ENCODE results near the gene ATP2C2. TPM values are rescaled to one million over a fixed set of nuclear protein-coding genes. Genes with fewer than 3 reads are reported as not detected.

Gene ATP2C2
- total RNA-seq, 1 experiment from 2014 or later = not detected

- no peak overlapping the region for H3K4me3 Mint-ChIP-seq (ENCODE audit: unreplicated experiment)
- POLR2A ChIA-PET = interaction anchor here (1.0 kb wide), 1 partner anchor 9 kb away, joined by 4 read pairs; the partner anchor contains the start of gene ATP2C2
- peaks cover 39% of the 10 kb centered on the region for H3K27me3 Mint-ChIP-seq (ENCODE audit: insufficient read depth, unreplicated experiment)
- DNase-seq (ENCODE audit: unreplicated experiment) = no peak
- H3K9me3 Mint-ChIP-seq (ENCODE audit: unreplicated experiment) = no peaks in the 10 kb centered on the region
- H3K4me1 Mint-ChIP-seq (ENCODE audit: insufficient read depth, unreplicated experiment) = no peaks in the 10 kb centered on the region
- TF ChIP-seq CTCF (IDR thresholded peaks at IDR 0.05; ENCODE audit: unreplicated experiment) = no peak
- CTCF ChIA-PET = interaction anchor here (0.6 to 1.1 kb wide), 2 partner anchors 102 to 291 kb away, joined by 3 to 5 read pairs; no protein-coding TSS in a partner anchor
- intact Hi-C loops (cut with micrococcal nuclease) = no loop called here
- no peak overlapping the region for H3K27ac Mint-ChIP-seq (ENCODE audit: low read depth, unreplicated experiment)
- BruUV-seq (replicated peaks) = no TSS peak
- H3K36me3 Mint-ChIP-seq (ENCODE audit: insufficient read depth, unreplicated experiment) = no peaks in the 10 kb centered on the region
Observed at GRCh38 chr16:84378099-84378498, 9.8 kb downstream of the ATP2C2 start.

GRCh38 chr16:84378567-84378966 lies 10.2 kb downstream of the ATP2C2 start:
- Mint-ChIP-seq H3K36me3 (ENCODE audit: insufficient read depth, unreplicated experiment) (no peaks in the 10 kb centered on the region), H3K27ac (ENCODE audit: low read depth, unreplicated experiment) (no peak overlapping the region), H3K4me1 (ENCODE audit: insufficient read depth, unreplicated experiment) (no peaks in the 10 kb centered on the region), H3K9me3 (ENCODE audit: unreplicated experiment) (no peaks in the 10 kb centered on the region), H3K27me3 (ENCODE audit: insufficient read depth, unreplicated experiment) (peaks cover 37% of the 10 kb centered on the region), H3K4me3 (ENCODE audit: unreplicated experiment) (no peak overlapping the region)
- BruUV-seq (replicated peaks) = no TSS peak
- ChIA-PET POLR2A (no interaction called here), CTCF (interaction anchor here (0.6 to 1.1 kb wide), 2 partner anchors 102 to 291 kb away, joined by 3 to 5 read pairs; no protein-coding TSS in a partner anchor)
- no peak for DNase-seq (ENCODE audit: unreplicated experiment)
- no peak for TF ChIP-seq CTCF (IDR thresholded peaks at IDR 0.05; ENCODE audit: unreplicated experiment)
- intact Hi-C loops (cut with micrococcal nuclease) = no loop called here

GRCh38 chr16:84379008-84379708 lies 10.8 kb downstream of the ATP2C2 start:
- intact Hi-C loops (cut with micrococcal nuclease) = no loop called here
- BruUV-seq (replicated peaks) = no TSS peak
- Mint-ChIP-seq H3K4me3 (ENCODE audit: unreplicated experiment) (no peak overlapping the region), H3K9me3 (ENCODE audit: unreplicated experiment) (no peaks in the 10 kb centered on the region), H3K27me3 (ENCODE audit: insufficient read depth, unreplicated experiment) (peaks cover 31% of the 10 kb centered on the region), H3K4me1 (ENCODE audit: insufficient read depth, unreplicated experiment) (no peaks in the 10 kb centered on the region), H3K27ac (ENCODE audit: low read depth, unreplicated experiment) (no peak overlapping the region), H3K36me3 (ENCODE audit: insufficient read depth, unreplicated experiment) (no peaks in the 10 kb centered on the region)
- ChIA-PET POLR2A (no interaction called here), CTCF (interaction anchor here (0.6 to 1.1 kb wide), 2 partner anchors 103 to 292 kb away, joined by 3 to 5 read pairs; no protein-coding TSS in a partner anchor)
- no peak for TF ChIP-seq CTCF (IDR thresholded peaks at IDR 0.05; ENCODE audit: unreplicated experiment)
- DNase-seq (ENCODE audit: unreplicated experiment) = no peak

- no TSS peak for BruUV-seq (replicated peaks)
- POLR2A ChIA-PET = no interaction called here
- TF ChIP-seq CTCF (IDR thresholded peaks at IDR 0.05; ENCODE audit: unreplicated experiment) = no peak
- Mint-ChIP-seq H3K4me1 (ENCODE audit: insufficient read depth, unreplicated experiment) (no peaks in the 10 kb centered on the region), H3K27ac (ENCODE audit: low read depth, unreplicated experiment) (no peak overlapping the region), H3K36me3 (ENCODE audit: insufficient read depth, unreplicated experiment) (no peaks in the 10 kb centered on the region), H3K9me3 (ENCODE audit: unreplicated experiment) (no peaks in the 10 kb centered on the region), H3K27me3 (ENCODE audit: insufficient read depth, unreplicated experiment) (peaks cover 26% of the 10 kb centered on the region), H3K4me3 (ENCODE audit: unreplicated experiment) (no peak overlapping the region)
- DNase-seq (ENCODE audit: unreplicated experiment) = no peak
- CTCF ChIA-PET = no interaction called here
- intact Hi-C loops (cut with micrococcal nuclease) = no loop called here
Observed at GRCh38 chr16:84379709-84380362, 11.5 kb downstream of the ATP2C2 start.

All from MCF 10A (cell line).